H9 (cell line): ENCODE results near the gene MOCS2. TPM values are rescaled to one million over a fixed set of nuclear protein-coding genes. Genes with fewer than 3 reads are reported as not detected.

ENCODE experiments used
- DNase-seq: peaks from one replicate; pipeline ENCODE4 v3.0.0-alpha.2; 2017
- H2AFZ ChIP-seq: one replicate; pipeline ENCODE4 v1.6.1; 2013; ENCODE audit warnings: mild to moderate bottlenecking, low read length, control low read depth, moderate library complexity
- H2AK5ac ChIP-seq: 2 replicates; pipeline ENCODE4 v1.6.1; 2013; ENCODE audit warnings: low read length, control low read depth, mixed read lengths; ENCODE audit not compliant: insufficient read length
- H2BK120ac ChIP-seq: one replicate; pipeline ENCODE4 v1.6.1; 2013; ENCODE audit warnings: low read depth, mild to moderate bottlenecking, low read length, control low read depth, inconsistent platforms; ENCODE audit not compliant: poor library complexity, severe bottlenecking
- H2BK12ac ChIP-seq: 2 replicates; pipeline ENCODE4 v1.6.1; 2013; ENCODE audit warnings: low read length, control low read depth, mixed read lengths, low read depth; ENCODE audit not compliant: insufficient read length
- H2BK15ac ChIP-seq: 2 replicates; pipeline ENCODE4 v1.6.1; 2013; ENCODE audit warnings: low read depth, low read length, control low read depth
- H2BK20ac ChIP-seq: one replicate; pipeline ENCODE4 v1.6.1; 2013; ENCODE audit warnings: low read depth, mild to moderate bottlenecking, low read length, control low read depth, inconsistent platforms; ENCODE audit not compliant: poor library complexity, severe bottlenecking
- H2BK5ac ChIP-seq: 2 replicates; pipeline ENCODE4 v1.6.1; 2013; ENCODE audit warnings: low read length, control low read depth, mixed read lengths; ENCODE audit not compliant: insufficient read length
- H3K14ac ChIP-seq: 2 replicates; pipeline ENCODE4 v1.6.1; 2013; ENCODE audit warnings: low read length, control low read depth; ENCODE audit not compliant: insufficient read depth
- H3K18ac ChIP-seq: 2 replicates; pipeline ENCODE4 v1.6.1; 2013; ENCODE audit warnings: low read depth, mild to moderate bottlenecking, mixed read lengths, low read length, control low read depth; ENCODE audit not compliant: insufficient read length
- H3K23ac ChIP-seq: 2 replicates; pipeline ENCODE4 v1.6.1; 2013; ENCODE audit warnings: low read length, control low read depth, mixed read lengths, low read depth; ENCODE audit not compliant: insufficient read length
- H3K23me2 ChIP-seq: 2 replicates; pipeline ENCODE4 v1.6.1; 2013; ENCODE audit warnings: low read depth, mild to moderate bottlenecking, mixed read lengths, low read length, control low read depth; ENCODE audit not compliant: insufficient read length, poor library complexity, severe bottlenecking
- H3K27ac ChIP-seq: 2 replicates; pipeline ENCODE4 v1.5.1; 2013; ENCODE audit warnings: low read length, control low read depth, mixed read lengths, low read depth; ENCODE audit not compliant: insufficient read length
- H3K27me3 ChIP-seq: 2 replicates; pipeline ENCODE4 v1.6.1; 2013; ENCODE audit warnings: low read length, control low read depth, inconsistent platforms; ENCODE audit not compliant: insufficient read depth
- H3K4ac ChIP-seq: 2 replicates; pipeline ENCODE4 v1.6.1; 2013; ENCODE audit warnings: low read depth, mild to moderate bottlenecking, control low read depth, inconsistent platforms, low read length, moderate library complexity
- H3K4me1 ChIP-seq: 2 replicates; pipeline ENCODE4 v1.6.1; 2013; ENCODE audit warnings: low read length, control low read depth, inconsistent platforms; ENCODE audit not compliant: insufficient read depth
- H3K4me2 ChIP-seq: 2 replicates; pipeline ENCODE4 v1.6.1; 2013; ENCODE audit warnings: low read length, control low read depth, mixed read lengths; ENCODE audit not compliant: insufficient read length, insufficient read depth
- H3K56ac ChIP-seq: 2 replicates; pipeline ENCODE4 v1.6.1; 2013; ENCODE audit warnings: low read depth, mild to moderate bottlenecking, mixed read lengths, low read length, control low read depth; ENCODE audit not compliant: insufficient read length
- H3K79me1 ChIP-seq: 2 replicates; pipeline ENCODE4 v1.6.1; 2013; ENCODE audit warnings: low read depth, mild to moderate bottlenecking, moderate library complexity, low read length, control low read depth, inconsistent platforms; ENCODE audit not compliant: insufficient read depth, poor library complexity, severe bottlenecking
- H3K79me2 ChIP-seq: 2 replicates; pipeline ENCODE4 v1.6.1; 2013; ENCODE audit warnings: low read length, control low read depth, inconsistent platforms; ENCODE audit not compliant: insufficient read depth
- H3K9ac ChIP-seq: 2 replicates; pipeline ENCODE4 v1.6.1; 2013; ENCODE audit warnings: low read length, control low read depth, mixed read lengths; ENCODE audit not compliant: insufficient read length; ENCODE audit errors: extremely low read depth
- H3K9me3 ChIP-seq: one replicate; pipeline ENCODE4 v1.6.1; 2013; ENCODE audit warnings: low read depth, low read length, inconsistent platforms; ENCODE audit not compliant: control insufficient read depth
- H3T11ph ChIP-seq: one replicate; pipeline ENCODE4 v1.6.1; 2013; ENCODE audit warnings: mild to moderate bottlenecking, low read length, control low read depth, inconsistent platforms
- H4K20me1 ChIP-seq: one replicate; pipeline ENCODE4 v1.6.1; 2013; ENCODE audit not compliant: control insufficient read depth, insufficient read length, insufficient read depth
- H4K5ac ChIP-seq: 2 replicates; pipeline ENCODE4 v1.6.1; 2013; ENCODE audit warnings: low read depth, mild to moderate bottlenecking, mixed read lengths, low read length, control low read depth; ENCODE audit not compliant: insufficient read length
- H4K8ac ChIP-seq: replicated peaks from 2 replicates; pipeline ENCODE4 v1.6.1; 2013; ENCODE audit warnings: low read length, control low read depth, mixed read lengths, low read depth; ENCODE audit not compliant: insufficient read length
- H4K91ac ChIP-seq: 2 replicates; pipeline ENCODE4 v1.6.1; 2013; ENCODE audit warnings: low read depth, mild to moderate bottlenecking, moderate library complexity, mixed read lengths, low read length, control low read depth; ENCODE audit not compliant: insufficient read length
- H3K27ac Mint-ChIP-seq, 3 experiments: 2 replicates in 2 of 3; 3 replicates in 1 of 3; pipeline ENCODE4 v1.8.0; 2020 to 2021; ENCODE audit warnings: mixed read lengths in 3 of 3, mild to moderate bottlenecking in 1 of 3, moderate library complexity in 1 of 3
- H3K27me3 Mint-ChIP-seq: 2 replicates; pipeline ENCODE4 v1.8.0; 2021; ENCODE audit warnings: low read depth, mild to moderate bottlenecking, moderate library complexity, mixed read lengths
- H3K36me3 Mint-ChIP-seq, 3 experiments: 2 replicates in 2 of 3; 3 replicates in 1 of 3; pipeline ENCODE4 v1.8.0; 2020 to 2021; ENCODE audit warnings: low read depth in 3 of 3, mixed read lengths in 3 of 3; ENCODE audit not compliant: insufficient read depth in 1 of 3
- H3K4me1 Mint-ChIP-seq, 2 experiments: 2 replicates each; pipeline ENCODE4 v1.8.0; 2020; ENCODE audit warnings: mixed read lengths in 2 of 2
- H3K4me3 Mint-ChIP-seq, 2 experiments: 2 replicates in 1 of 2; 3 replicates in 1 of 2; pipeline ENCODE4 v1.8.0; 2020 to 2021; ENCODE audit warnings: mild to moderate bottlenecking in 2 of 2, mixed read lengths in 2 of 2, moderate library complexity in 1 of 2
- H3K9me3 Mint-ChIP-seq, 2 experiments: 2 replicates in 1 of 2; 3 replicates in 1 of 2; pipeline ENCODE4 v1.8.0; 2020; ENCODE audit warnings: mild to moderate bottlenecking in 2 of 2, mixed read lengths in 2 of 2, moderate library complexity in 1 of 2
- CTCF ChIP-seq: fragments of 200-600 bp; sonication (generic); conservative IDR thresholded peaks from 3 replicates; pipeline ENCODE4 v1.8.0; 2021; ENCODE audit warnings: antibody characterized with exemption, mild to moderate bottlenecking
- WGBS: extraction: QIAGEN DNeasy Blood & Tissue Kit; methylation state at CpG from one replicate; pipeline ENCODE4 v1.1.7; 2013; ENCODE audit warnings: missing lambda C conversion rate, low lambda C conversion rate, mixed read lengths; ENCODE audit not compliant: insufficient read length; ENCODE audit errors: extremely low coverage; 5-methylcytosine and 5-hydroxymethylcytosine counted together
- total RNA-seq: library from RNA; stranded (reverse); gene quantifications from 2 replicates; pipeline ENCODE4 v1.2.1, GENCODE V29; 2021

MOCS2 gene
- total RNA-seq, 1 experiment from 2014 or later = 24.8 TPM

GRCh38 chr5:53151713-53152458, 42.3 kb upstream of the MOCS2 start:
- Histone ChIP-seq H3K23ac (no peak overlapping the region), H2BK12ac (no peak overlapping the region), H2AK5ac (no peak overlapping the region), H2BK5ac (no peak overlapping the region), H3K4me2 (no peak overlapping the region), H3K79me2 (no peaks in the 10 kb centered on the region), H2BK120ac (no peak overlapping the region), H4K8ac (no peak overlapping the region), H3K23me2 (no peaks in the 10 kb centered on the region), H3K18ac (no peak overlapping the region), H4K20me1 (no peaks in the 10 kb centered on the region), H3K9ac (no peak overlapping the region), H2BK15ac (no peak overlapping the region), H2AFZ (no peak overlapping the region), H3K14ac (no peak overlapping the region), H3K56ac (no peak overlapping the region), H3K27me3 (no peaks in the 10 kb centered on the region), H4K91ac (no peak overlapping the region), H3K9me3 (no peaks in the 10 kb centered on the region), H3K27ac (no peak overlapping the region), H3K79me1 (no peaks in the 10 kb centered on the region), H3K4me1 (no peaks in the 10 kb centered on the region), H4K5ac (no peak overlapping the region), H3T11ph (no peak overlapping the region), H2BK20ac (no peak overlapping the region), H3K4ac (no peak overlapping the region)
- no peak for TF ChIP-seq CTCF
- no CpG with 5 or more reads among the region's 3 CpGs for WGBS
- Mint-ChIP-seq H3K27me3 (no peaks in the 10 kb centered on the region; the same call in 1 of the 2 replicates), H3K9me3 (no peaks in the 10 kb centered on the region), H3K4me3 (no peak overlapping the region), H3K27ac (no peak overlapping the region; a peak in 1 of 7 replicates), H3K36me3 (no peaks in the 10 kb centered on the region), H3K4me1 (no peaks in the 10 kb centered on the region)
- DNase-seq = no peak
